ENCODE data around the gene GTF2H1.

The GTF2H1 gene

DNA sequence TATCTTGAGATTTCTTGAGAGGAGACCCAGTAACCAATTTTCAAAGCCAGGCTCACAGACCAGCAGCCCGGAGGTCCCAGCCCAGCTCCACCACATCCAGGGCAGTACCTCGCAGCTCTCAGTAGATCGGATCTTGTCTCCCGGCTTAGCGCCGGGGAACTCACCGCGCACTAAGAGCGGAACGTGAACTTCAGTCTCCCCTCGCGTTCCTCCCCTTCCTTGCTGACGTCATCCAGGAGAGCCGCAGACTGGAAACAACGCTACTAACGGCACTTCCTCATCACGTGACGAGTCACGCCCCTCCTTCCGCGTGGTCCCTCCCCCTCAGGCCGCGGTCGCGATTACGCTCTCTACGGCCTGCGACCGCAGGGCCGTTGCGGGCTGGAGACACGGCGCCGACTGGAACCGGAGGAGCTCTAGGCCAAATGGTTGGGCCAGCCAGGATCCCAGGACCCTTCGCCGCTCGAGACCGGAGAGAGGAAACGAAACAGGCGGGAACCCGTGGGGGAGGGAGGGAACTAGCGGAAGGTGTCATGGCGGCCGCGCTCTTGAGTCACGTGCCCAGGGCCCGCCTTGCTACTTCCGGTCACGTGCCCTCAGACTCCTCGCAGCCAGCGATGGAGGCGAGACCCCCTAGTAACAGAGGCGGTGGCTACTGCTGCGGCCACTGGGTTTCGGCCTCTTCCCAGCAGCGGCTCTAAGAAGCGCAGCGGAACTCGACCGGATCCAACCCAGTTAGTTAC is at the start of gene GTF2H1, which contains the start of gene HPS5:
Gene GTF2H1 (plus strand): TSS at position 599 of the 743 bp plus-strand sequence. CDS start 10,508 bp downstream, outside the sequence.
Gene HPS5 (minus strand): TSS at position 172 of the 743 bp plus-strand sequence. CDS start 4,282 bp downstream, outside the sequence.
- peak; percentile 99 for DNase-seq

- DNase-seq = no peak
These were observed 44.6 kb upstream of the GTF2H1 start for GRCh38 chr11:18277565-18278271.

DNA sequence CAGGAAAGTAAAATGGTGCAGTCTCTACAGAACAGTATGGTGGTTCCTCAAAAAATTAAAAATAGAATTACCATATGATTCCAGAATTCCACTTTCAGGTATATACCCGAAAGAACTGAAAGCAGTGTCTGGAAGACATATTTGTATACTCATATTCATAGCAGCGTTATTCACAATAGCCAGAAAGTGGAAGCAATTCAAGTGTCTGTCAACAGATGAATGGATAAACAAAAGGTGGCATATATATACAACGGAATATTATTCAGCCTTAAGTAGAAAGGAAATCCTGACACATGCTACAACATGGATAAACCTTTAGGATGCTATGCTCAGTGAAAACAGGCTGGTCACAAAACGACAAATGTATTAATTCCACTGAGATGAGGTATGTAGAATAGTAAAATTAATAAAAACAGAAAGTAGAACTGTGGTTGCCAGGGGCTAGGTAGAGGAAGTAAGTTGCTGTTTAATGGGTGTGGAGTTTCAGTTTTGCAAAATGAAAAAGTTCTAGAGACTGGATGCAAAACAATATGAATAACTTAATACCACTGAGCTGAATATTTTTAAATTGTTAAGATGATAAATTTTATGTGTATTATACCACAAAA is 41.8 kb upstream of the GTF2H1 start:
- DNase-seq = no peak

DNA sequence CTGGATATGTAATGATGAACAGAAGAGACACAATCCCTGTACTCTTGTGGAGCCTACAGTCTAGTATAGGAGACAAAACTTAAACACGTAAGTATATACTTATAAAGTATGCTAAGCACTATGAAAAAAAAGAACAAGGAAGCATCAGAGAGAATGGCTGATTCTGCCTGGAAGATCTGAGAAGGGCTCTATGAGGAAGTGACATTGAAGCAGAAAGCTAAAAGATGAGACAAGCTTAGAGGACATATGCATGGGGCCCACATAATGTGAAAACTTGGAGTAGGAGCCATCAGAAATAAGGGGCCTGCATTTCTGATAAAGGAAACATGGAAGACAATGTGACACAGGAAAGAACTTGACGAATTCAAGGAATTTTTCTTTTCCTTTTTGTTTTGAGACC is 39.7 kb upstream of the GTF2H1 start:
- no peak for DNase-seq

DNA sequence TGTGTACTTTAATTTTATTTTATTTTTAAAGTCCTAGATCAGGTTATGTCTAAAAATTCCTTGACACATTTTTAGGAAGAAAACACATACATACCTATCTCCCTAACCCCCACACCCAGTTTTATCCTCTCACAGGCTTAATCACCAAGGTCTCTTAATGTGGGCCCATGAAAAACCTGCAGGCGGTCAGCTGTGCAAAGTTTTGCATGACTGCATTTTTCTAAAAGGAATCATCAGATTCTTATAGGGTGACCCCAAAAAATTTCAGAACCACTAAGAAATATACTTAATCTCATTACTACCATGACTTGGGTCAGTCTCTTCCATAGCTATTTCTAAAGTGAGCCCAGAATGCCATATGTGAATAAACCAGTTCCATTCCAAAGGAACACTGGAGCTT is 36.5 kb upstream of the GTF2H1 start:
- DNase-seq = no peak

GRCh38 chr11:18288911-18289310 is 33.5 kb upstream of the GTF2H1 start:
- no peak for DNase-seq

DNA sequence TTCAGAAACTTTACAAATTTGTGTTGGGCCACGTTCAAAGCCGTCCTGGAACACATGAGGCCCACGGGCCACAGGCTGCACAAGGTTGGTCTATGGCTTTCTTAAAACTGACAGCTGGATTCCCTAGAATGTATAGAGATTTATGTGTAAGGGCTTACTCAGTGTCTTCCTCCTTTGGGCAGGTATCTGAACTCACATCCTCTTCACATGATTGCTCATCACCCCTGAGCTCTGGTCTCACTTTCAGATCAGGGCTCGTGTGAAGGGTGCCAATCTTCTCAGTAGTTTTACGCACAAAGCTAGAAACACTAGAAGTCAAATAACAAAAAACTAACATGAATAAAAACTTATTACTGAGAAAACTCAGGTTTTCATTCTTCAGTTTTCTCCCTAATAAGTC is 27.5 kb upstream of the GTF2H1 start:
- DNase-seq = no peak

DNA sequence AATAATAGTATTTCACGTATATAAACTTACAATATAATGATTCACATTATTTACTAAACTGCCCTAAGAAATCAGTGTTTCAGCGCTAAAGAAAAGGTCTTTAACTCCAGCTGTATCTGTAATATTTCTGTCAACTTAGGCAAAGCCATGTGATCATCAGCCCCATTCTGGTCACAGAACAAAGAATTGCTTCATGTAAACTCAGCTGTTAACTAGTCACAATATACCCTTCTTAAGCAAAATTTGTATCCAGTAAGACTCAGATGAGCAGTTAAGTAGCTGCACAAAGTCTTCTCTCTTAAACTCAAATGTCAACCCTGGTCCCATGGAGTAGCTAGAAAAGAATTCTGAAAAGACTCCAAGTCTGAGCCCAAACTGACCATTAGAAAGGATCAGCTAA is 27.1 kb upstream of the GTF2H1 start:
- no peak for DNase-seq

DNA sequence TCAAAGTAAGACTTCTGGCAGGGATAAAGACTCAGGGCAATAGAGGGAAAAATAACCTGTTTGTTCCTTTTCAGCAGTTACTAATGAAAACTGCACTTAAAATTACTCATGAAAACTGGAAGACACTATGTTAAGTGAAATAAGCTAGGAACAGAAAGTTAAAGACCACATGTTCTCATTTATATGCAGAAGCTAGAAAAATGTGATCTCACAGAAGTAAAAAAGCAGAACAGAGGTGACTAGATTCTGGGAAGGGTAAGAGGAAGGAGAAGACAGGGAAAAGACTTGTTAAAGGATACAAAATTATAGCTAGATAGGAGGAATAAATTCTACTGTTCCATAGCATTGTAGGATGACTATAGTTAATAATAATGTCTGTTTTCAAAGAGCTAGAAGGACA is 22.6 kb upstream of the GTF2H1 start:
- DNase-seq = no peak

DNA sequence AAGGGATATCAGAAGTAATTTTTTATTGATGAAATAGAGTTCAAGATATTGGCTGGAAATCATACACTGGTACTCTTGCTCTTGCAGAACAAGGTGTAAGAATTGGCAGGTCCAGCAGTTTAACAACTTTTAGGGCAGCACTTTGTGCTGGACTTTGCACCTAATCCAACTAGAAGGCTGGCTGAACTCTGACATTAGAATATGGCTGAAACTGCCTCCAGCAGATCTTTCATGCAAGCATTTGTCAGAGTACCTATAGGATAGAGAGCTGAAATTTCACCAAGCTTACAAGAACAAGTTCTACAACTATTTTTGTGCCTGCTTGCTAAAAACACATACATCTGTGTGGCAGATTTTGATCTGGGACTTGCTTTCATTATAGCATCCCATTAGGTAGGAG is 17.6 kb upstream of the GTF2H1 start:
- DNase-seq = no peak

DNA sequence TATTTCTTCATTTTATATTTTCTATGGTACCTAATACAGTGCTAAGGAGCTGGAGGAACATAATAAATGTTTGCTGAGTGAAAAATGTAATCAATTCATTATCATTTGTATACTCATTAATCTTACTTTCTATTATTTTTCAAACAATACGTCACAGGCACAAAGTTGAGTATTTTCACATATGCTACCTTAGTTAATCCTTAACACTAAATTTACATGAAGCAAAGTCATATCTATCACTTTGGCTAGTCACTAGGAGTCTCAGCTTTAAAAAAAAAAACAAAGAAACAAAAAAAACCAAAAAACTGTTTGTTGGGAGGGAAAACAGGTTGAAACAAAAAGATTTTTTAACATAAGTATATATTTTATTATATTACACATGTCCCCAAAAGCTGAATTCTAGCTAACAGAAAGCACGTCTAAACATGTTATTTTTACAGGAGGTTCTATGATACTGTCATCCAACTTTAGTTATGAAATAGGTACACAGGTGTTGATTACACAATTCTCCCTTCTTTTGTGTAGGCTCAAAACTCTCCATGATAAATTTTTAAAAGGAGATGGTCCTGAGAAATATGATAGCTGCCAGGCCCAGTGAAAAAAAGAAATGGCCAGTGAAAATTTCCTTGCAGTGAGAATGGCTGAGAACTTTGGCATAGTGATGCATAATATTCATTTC is 14.8 kb upstream of the GTF2H1 start:
- DNase-seq = no peak

DNA sequence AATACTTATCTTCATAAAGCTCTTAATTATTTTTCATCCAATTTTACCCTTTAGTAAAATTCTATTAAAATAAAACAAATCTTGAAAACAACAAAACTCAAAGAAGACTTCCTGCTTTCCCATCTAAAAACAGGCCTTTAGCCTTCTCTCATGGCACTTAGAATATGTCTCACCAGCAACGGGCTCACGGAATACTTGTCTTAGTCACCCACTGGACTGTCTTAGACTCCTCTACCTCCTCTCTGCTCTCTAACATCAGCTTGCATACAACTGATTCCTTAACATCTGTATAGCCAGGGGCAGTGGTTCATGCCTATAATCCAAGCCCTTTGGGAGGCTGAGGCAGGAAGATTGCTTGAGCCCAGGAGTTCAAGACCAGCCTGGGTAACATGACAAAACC is 14.1 kb upstream of the GTF2H1 start:
- no peak for DNase-seq

DNA sequence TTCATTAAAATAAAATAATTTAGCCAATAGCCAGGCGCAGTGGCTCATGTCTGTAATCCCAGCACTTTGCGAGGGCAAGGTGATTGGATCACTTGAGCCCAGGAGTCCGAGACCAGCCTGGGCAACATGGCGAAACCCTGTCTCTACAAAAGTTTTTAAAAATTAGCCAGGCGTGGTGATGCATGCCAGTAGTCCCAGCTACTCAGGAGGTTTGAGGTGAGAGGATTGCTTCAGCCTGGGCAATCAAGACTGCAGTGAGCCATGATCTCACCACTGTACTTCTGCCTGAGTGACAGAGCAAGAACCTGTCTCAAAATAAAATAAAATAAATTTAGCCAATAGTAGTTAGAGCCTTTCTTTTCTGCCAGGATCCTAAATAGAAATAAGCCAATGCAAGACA is 12.7 kb upstream of the GTF2H1 start:
- no peak for DNase-seq

GRCh38 chr11:18310800-18311340 is 11.5 kb upstream of the GTF2H1 start:
- DNase-seq = no peak

DNA sequence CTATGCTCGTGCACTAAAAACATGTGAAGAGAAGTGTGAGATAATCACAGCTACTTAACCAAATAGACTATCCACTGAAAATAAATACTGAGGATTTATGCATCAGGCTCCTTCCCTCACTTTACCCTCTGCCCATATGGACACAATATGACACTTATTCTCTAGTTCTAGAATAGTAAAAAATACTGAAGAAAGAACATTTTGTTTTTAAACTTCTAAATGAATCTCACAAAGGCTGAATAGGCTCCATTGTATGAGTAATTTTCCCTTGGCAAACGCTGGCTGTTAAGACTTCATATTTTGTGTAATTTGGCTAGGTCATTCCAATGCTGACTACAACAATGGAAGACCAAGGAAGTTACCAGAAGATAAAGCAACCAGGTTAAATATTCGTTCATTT is 10.4 kb upstream of the GTF2H1 start:
- no peak for DNase-seq

DNA sequence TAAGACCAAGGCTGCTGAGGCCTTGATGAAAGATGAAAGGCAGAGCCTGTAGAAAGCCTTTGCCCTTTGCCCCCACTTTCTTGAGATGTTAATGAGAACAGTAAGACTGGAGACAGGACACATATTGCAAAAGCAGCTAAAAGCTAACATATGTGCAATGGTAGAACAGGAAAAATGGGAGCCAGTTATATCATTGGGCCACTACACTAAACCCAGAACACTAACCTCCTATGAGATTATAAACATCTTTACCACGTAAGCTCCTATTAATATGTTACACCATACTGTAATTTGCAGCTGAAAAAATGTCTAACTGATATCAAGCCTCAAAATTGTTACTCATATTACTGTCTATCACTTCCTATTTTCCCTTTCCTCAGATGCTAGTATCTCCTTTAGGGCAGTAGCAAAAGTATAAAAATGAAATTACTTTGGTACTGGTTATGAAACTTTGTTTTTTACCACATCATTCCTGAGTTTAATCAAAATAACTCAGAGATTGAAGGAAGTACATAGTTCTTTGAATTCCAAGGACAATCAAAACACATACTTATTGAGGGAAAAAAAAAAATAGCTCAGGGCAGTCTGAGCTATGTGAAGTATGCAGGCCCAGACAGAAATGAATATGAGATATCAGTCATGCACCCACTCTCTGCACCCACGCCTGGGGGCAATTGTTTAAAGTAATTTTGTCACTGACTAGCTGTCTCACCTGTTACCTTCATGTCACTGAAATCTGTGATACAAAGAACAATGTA is 9.5 kb upstream of the GTF2H1 start:
- DNase-seq = peak; percentile 42

GRCh38 chr11:18313965-18314763 is 8.2 kb upstream of the GTF2H1 start:
- DNase-seq = no peak

- DNase-seq = no peak
These were observed 7.4 kb upstream of the GTF2H1 start for GRCh38 chr11:18314784-18315523.

- DNase-seq = no peak
These were observed 6.5 kb upstream of the GTF2H1 start for GRCh38 chr11:18315893-18316292.

DNA sequence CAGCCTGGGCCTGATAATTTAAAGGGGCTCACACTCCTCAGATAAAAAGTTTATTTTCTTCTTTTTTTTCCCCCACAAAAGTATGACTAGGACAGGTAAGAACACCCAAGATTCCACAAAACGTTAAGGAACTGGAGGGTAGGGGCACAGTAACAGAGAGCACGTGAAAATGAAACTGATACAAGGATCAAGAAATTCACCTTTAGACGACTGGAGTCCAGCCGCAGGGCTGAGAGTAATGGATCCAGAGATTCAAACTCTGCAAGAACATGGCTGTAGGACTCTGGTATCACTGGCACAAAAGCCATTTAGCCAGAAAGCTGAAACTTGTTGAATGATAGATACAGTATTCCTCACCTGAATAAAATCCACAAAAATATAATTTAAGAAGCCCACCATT is 4.8 kb upstream of the GTF2H1 start:
- DNase-seq = no peak

- DNase-seq = no peak
These were observed 2.5 kb upstream of the GTF2H1 start for GRCh38 chr11:18319914-18320313.

All from eye (tissue), 1 donor.